Stimulated activated CD8-positive, alpha-beta memory T cell treated with anti-CD3 and anti-CD28 coated beads, Interleukin-2, amount 100 ng/mL, for 1 hour (primary cell): ENCODE measurements around the gene ENTR1.
"Not testable (repeated sequence)": the region's sequence is repeated elsewhere in the genome, so short reads cannot be mapped to it uniquely, and the experiment has no call there.

ENCODE experiments used
- DNase-seq, 2 donors: peaks; one replicate each; pipeline ENCODE4 v3.0.0-alpha.2; 2020; ENCODE audit warnings: low read depth in 2 of 2

ENTR1 gene

GRCh38 chr9:136419092-136419420, 8.6 kb upstream of the ENTR1 start:
- no peak for DNase-seq

DNA sequence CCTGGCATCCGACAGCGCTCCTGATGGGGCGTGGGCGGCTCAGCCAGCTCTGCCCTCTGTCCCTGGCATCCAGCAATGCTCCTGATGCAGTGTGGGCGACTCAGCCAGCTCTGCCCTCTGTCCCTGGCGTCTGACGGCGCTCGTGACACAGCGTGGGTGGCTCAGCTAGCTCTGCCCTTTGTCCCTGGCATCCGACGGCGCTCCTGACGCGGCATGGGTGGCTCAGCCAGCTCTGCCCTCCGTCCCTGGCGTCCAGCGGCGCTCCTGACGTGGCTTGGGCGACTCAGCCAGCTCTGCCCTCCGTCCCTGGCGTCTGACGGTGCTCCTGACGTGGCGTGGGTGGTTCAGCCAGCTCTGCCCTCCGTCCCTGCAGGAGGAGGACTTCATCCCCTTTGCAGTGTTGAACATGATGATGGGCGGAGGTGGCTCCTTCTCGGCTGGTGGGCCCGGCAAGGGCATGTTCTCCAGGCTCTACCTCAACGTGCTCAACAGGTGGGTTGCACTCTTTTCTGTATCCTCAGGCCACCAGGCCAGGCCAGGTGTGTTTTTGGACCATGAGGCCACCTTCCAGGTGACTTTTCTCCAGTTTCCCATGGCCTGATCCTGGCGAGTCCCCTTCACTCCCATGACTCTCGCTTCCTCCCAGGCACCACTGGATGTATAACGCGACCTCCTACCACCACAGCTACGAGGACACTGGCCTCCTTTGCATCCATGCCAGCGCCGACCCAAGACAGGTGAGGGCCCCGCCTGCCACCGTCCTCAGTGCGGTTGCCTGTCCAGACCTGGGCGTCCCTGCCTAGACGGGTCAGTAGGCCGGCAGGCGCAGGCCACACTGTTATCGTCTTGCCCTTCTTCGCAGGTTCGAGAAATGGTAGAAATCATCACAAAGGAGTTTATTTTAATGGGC, 8.0 kb upstream of the ENTR1 start:
- DNase-seq: no peak

DNA sequence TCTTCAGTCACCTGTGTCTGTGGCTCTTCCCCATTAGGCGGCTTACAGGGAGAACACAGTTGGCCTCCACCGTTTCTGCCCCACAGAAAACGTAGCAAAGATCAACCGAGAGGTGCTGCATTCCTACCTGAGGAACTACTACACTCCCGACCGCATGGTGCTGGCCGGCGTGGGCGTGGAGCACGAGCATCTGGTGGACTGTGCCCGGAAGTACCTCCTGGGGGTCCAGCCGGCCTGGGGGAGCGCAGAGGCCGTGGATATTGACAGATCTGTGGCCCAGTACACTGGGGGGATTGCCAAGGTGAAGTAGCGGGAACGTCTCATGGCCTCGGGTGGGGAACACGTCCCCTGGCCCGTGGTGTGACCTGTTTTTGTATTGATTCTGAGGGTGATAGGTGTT, 6.5 kb upstream of the ENTR1 start:
- DNase-seq: no peak

- DNase-seq: no peak
Observed at GRCh38 chr9:136416427-136416826, 6.0 kb upstream of the ENTR1 start.

GRCh38 chr9:136412962-136413361, 2.5 kb upstream of the ENTR1 start:
- no peak for DNase-seq

DNA sequence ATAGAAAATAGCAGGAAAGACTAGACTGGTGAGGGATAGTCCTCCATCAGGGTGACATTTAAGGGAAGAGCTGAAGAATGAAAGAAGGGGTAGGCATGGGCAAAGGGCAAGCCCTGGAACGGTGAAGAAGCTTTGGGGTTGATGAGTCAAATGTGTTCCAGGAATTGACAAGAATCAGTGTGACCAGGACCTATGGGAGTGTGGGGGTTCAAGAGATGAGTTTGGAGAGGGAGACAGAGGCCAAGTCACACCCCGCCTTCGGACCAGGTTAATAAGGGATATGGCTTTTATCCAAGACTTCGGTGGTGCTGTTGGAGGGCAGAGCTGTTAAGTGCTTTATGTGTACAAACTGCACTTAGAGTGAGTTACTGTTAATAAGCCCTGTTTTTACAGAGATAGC, 964 bp upstream of the ENTR1 start:
- DNase-seq: no peak

- DNase-seq: no peak
Observed at GRCh38 chr9:136409557-136410455, 608 bp downstream of the ENTR1 start.

GRCh38 chr9:136407911-136408310, 2.5 kb downstream of the ENTR1 start:
- no peak for DNase-seq

GRCh38 chr9:136407061-136407460, 3.4 kb downstream of the ENTR1 start:
- not testable (repeated sequence) for DNase-seq

GRCh38 chr9:136405904-136406303, 4.5 kb downstream of the ENTR1 start:
- DNase-seq: not testable (repeated sequence)

GRCh38 chr9:136405481-136405880, 4.9 kb downstream of the ENTR1 start:
- DNase-seq: no peak

- no peak for DNase-seq
Observed at GRCh38 chr9:136404801-136405136, 5.6 kb downstream of the ENTR1 start.

DNA sequence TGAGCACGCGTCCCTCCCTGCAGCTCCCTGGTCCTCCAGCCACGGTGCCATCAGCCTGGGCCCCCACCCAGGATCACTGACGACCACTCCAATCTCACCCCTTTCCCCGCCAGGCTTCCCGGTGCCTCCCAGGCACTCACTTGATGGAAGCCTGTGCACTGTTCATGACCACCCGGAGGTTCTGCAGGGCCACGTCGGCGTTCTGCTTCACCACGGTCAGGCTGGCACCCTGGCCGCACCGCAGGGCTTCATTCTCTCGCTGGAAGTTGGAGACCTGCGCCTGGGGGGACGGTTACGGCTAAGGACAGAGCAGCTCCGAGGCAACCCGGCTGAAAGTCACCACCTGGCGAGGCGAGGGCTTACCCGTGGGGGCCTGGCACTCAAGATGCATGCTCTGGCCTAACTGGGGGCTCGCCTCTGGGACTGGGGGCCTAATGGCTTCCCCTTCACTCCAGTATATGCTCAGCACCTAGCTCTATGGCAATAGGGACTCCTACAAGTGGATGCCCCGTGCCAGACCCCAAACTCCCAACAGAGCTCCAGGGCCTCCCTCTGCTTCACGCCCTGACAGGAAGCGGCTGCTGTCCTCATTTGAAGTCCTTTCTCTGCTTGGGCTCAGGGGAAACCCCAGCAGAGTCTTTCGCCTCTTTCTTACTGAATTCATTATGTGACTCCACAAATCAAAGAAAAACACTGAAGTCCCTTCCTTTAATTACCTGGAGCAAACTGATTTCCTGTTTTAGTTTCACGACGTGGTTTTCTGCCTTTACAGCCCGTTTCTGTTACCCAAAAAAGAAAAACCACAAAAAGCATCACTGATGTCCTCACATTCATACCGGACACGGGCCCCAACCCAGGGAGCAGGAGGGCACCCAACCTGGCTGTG, 6.3 kb downstream of the ENTR1 start:
- no peak for DNase-seq

GRCh38 chr9:136403538-136403914, 6.9 kb downstream of the ENTR1 start:
- peak; percentile 33 to 52 for DNase-seq

GRCh38 chr9:136402067-136402466, 8.3 kb downstream of the ENTR1 start:
- DNase-seq: no peak

GRCh38 chr9:136401173-136401922, 9.1 kb downstream of the ENTR1 start:
- DNase-seq: no peak

DNA sequence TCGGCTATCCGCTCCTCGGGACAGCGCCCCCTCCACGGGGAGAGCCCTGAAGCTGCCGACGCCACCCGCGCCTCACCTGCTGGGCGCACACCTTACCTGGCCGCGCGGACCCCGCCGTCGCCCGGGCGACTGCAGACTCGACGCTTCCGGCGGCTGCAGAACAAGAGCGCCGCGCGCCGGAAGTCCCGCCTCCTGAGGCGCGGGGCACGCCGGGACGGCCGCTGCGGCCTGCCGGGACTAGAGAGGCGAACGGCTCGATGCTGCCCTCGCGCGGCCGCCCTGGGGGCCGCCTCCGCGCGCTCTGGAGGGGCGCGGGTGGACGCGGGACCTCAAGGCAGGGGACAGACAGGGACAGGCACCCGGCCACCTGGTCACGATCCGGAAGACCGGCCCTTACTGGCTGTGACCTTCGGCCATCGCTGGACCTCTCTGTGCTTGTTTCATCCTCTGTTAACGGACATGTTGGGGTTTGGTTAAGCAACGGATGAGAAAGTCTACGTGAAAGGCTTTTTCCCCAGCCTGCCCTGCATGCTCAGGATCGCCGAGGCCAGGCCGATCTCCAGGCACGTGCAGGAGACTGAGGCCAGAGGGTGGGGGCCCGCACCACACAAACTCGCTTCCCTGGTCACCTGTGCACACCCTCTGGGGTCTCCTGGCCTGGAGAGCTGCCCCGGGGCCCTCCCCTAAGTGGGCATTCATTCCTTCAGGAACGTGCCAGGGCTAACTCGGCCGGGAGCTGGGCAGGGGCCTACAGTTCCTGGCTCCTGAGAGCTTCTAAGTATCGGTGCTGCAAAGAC, 10.2 kb downstream of the ENTR1 start, which contains the start of gene SNAPC4:
Gene SNAPC4, minus strand, starts transcription at position 133 of the 797 bp plus-strand sequence. CDS start 1,742 bp downstream, outside the sequence.
- DNase-seq: peak; percentile 67 to 77

DNA sequence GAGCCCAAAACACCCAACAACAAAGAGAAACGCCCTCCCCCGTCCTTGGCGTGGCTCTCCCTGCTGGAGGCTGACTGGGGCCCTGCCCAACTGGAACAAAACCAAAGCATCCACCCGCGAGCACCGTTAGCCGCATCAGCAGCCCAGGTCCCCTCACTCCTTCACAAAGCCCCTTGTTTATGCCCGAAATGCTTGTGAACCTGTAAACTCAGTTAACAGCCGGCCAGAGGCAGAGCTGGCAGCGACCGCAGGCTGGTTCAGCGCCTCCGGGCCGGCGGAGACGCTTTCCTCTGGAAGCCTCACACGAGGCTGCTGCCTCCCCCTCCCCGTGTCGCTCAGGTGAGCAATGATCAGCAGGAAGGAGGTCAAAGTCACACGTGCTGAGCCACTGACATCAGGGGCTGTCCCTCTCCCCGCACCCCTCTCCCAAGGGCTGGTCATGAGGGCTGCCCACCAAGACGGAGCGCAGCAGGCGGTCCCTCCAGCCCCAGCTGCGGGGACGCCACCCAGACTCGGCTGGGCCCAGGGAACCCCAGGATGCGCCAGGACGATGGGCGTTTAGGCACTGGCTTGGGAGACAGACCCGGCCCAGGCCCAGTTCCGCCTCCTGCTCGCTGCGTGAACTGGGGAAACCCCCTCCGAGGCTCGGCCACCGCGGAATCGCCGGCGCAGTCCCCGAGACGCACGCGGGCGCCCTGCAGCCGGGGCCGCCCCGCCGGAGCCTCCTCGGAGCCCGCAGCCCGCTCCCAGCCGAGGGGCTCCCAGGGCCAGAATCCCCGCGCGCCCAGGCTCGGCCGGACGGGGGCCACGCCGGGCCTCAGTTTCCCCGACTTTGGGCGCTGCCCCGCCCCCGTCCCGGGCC, 11.0 kb downstream of the ENTR1 start:
- DNase-seq: no peak

- DNase-seq: no peak
Observed at GRCh38 chr9:136398286-136398685, 12.1 kb downstream of the ENTR1 start.
